SU-DHL-6 (cell line): Measurements from ENCODE around the gene FAM163B.

Experiments
- H2AFZ ChIP-seq: fragments of 200-600 bp; sonication (generic); 2 replicates; pipeline ENCODE4 v1.6.1; 2014; ENCODE audit warnings: low read depth, mild to moderate bottlenecking, moderate library complexity, mixed read lengths, antibody characterized with exemption, low read length; ENCODE audit not compliant: severe bottlenecking
- H3F3A ChIP-seq: fragments of 200-600 bp; shearing (Covaris generic); 2 replicates; pipeline ENCODE4 v1.6.0; 2016; ENCODE audit warnings: antibody characterized with exemption, mild to moderate bottlenecking; ENCODE audit not compliant: insufficient read depth
- H3K27ac ChIP-seq: fragments of 200-600 bp; sonication (generic); 2 replicates; pipeline ENCODE4 v1.5.1; 2016; ENCODE audit warnings: low read depth, mild to moderate bottlenecking, low read length, moderate library complexity, mixed read lengths
- H3K27me3 ChIP-seq: fragments of 200-600 bp; sonication (generic), shearing (Covaris generic); 2 replicates; pipeline ENCODE4 v1.6.0; 2014; ENCODE audit warnings: mild to moderate bottlenecking, low read length
- H3K36me3 ChIP-seq: fragments of 200-600 bp; sonication (generic); 2 replicates; pipeline ENCODE4 v1.6.1; 2014; ENCODE audit warnings: mild to moderate bottlenecking, low read length, mixed read lengths
- H3K4me2 ChIP-seq: fragments of 300-600, 200-600 bp; shearing (Covaris generic), sonication (generic); 2 replicates; pipeline ENCODE4 v1.6.0; 2014; ENCODE audit warnings: low read length, low read depth, mild to moderate bottlenecking; ENCODE audit not compliant: poor library complexity, severe bottlenecking
- H3K4me3 ChIP-seq: fragments of 200-600 bp; sonication (generic); 2 replicates; pipeline ENCODE4 v1.5.1; 2014; ENCODE audit warnings: antibody characterized with exemption, low read length, mild to moderate bottlenecking, mixed read lengths; ENCODE audit not compliant: insufficient read depth, poor library complexity, severe bottlenecking
- H3K79me2 ChIP-seq: fragments of 200-600 bp; sonication (generic); 2 replicates; pipeline ENCODE4 v1.6.1; 2014; ENCODE audit warnings: mild to moderate bottlenecking, low read length, moderate library complexity; ENCODE audit not compliant: insufficient read depth
- H3K9ac ChIP-seq: fragments of 200-600 bp; sonication (generic); 2 replicates; pipeline ENCODE4 v1.7.0; 2014; ENCODE audit warnings: mild to moderate bottlenecking, low read length
- H3K9me2 ChIP-seq: fragments of 200-600 bp; sonication (generic); replicated peaks from 2 replicates; pipeline ENCODE4 v1.6.1; 2014; ENCODE audit warnings: low read length; ENCODE audit not compliant: insufficient read depth
- H3K9me3 ChIP-seq: fragments of 200-600 bp; sonication (generic); 2 replicates; pipeline ENCODE4 v1.6.1; 2014; ENCODE audit warnings: low read length, mixed read lengths; ENCODE audit not compliant: insufficient read depth
- H4K20me1 ChIP-seq: fragments of 200-600 bp; sonication (generic); 2 replicates; pipeline ENCODE4 v1.6.1; 2014; ENCODE audit warnings: low read depth, mild to moderate bottlenecking, antibody characterized with exemption, low read length, moderate library complexity, mixed read lengths
- EZH2phosphoT487 ChIP-seq: fragments of 200-600 bp; sonication (generic), shearing (Covaris generic); conservative IDR thresholded peaks from 2 replicates; pipeline ENCODE4 v1.6.1; 2018; ENCODE audit warnings: mild to moderate bottlenecking, antibody characterized with exemption, low read length, moderate library complexity, mixed read lengths
- TF ChIP-seq, protein P1 (sequence below): fragments of 200-600 bp; sonication (generic); IDR thresholded peaks from one replicate; pipeline ENCODE4 v1.5.1; 2017; ENCODE audit warnings: antibody characterized with exemption, mild to moderate bottlenecking, low read length, moderate library complexity; ENCODE audit not compliant: insufficient read depth, poor library complexity, severe bottlenecking

Gene FAM163B

DNA sequence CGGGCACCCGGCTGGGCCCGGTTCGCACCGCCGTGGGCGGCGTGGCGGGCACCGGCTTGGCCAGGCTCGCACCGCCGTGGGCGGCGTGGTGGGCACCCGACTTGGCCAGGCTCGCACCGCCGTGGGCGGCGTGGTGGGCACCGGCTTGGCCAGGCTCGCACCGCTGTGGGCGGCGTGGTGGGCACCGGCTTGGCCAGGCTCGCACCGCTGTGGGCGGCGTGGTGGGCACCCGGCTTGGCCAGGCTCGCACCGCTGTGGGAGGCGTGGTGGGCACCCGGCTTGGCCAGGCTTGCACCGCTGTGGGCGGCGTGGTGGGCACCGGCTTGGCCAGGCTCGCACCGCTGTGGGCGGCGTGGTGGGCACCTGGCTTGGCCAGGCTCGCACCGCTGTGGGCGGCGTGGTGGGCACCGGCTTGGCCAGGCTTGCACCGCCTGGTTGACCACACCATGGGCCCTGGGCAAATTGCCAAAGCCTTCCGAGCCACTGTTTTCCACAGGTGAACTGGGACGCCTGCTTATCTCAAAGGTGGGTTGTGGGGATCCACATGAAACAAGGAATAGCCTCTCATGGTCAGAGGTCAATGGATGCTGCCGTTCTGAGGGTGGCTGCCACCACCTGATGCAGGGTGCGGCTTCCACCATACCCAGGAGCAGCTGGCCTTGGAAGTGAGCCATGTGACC is 46.4 kb downstream of the FAM163B start:
- Histone ChIP-seq H3K27ac (no peak overlapping the region), H3K4me2 (no peak overlapping the region), H3K9me2 (no peaks in the 10 kb centered on the region), H3F3A (no peaks in the 10 kb centered on the region), H3K4me3 (no peak overlapping the region), H3K36me3 (no peaks in the 10 kb centered on the region), H4K20me1 (no peaks in the 10 kb centered on the region), H3K9me3 (no peaks in the 10 kb centered on the region), H3K79me2 (no peaks in the 10 kb centered on the region), H3K27me3 (no peaks in the 10 kb centered on the region), H2AFZ (no peak overlapping the region), H3K9ac (no peak overlapping the region)
- no peak for TF ChIP-seq EZH2phosphoT487
- TF ChIP-seq, protein P1, sequence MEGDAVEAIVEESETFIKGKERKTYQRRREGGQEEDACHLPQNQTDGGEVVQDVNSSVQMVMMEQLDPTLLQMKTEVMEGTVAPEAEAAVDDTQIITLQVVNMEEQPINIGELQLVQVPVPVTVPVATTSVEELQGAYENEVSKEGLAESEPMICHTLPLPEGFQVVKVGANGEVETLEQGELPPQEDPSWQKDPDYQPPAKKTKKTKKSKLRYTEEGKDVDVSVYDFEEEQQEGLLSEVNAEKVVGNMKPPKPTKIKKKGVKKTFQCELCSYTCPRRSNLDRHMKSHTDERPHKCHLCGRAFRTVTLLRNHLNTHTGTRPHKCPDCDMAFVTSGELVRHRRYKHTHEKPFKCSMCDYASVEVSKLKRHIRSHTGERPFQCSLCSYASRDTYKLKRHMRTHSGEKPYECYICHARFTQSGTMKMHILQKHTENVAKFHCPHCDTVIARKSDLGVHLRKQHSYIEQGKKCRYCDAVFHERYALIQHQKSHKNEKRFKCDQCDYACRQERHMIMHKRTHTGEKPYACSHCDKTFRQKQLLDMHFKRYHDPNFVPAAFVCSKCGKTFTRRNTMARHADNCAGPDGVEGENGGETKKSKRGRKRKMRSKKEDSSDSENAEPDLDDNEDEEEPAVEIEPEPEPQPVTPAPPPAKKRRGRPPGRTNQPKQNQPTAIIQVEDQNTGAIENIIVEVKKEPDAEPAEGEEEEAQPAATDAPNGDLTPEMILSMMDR = no peak

DNA sequence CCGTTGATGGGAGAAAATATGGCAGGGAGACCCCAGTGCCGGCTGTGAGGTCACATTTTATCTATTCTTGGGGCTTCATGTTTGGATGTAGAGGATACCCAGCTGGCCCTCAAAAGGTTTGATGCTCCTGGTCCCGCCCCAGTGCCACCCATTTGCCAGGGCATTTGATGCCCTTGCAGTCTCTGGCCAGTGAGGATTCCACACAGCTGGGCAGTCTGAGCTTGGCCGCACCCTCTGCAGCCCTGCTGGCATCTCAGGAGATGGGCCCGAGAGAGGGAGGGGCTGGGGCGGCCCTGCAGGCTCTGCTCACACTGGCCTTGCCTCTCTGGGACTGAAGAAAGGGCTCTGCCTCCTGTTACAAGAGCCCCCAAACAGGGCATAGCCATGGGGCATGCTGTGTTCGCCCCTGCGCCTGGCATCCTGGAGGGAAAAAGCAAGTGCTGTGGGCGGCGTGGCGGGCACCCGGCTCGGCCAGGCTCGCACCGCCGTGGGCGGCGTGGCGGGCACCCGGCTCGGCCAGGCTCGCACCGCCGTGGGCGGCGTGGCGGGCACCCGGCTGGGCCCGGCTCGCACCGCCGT is 47.1 kb downstream of the FAM163B start:
- Histone ChIP-seq H3K4me3 (no peak overlapping the region), H4K20me1 (no peaks in the 10 kb centered on the region), H2AFZ (no peak overlapping the region), H3K9me2 (no peaks in the 10 kb centered on the region), H3K27ac (no peak overlapping the region), H3K9me3 (no peaks in the 10 kb centered on the region), H3K79me2 (no peaks in the 10 kb centered on the region), H3K9ac (no peak overlapping the region), H3K27me3 (no peaks in the 10 kb centered on the region), H3F3A (no peaks in the 10 kb centered on the region), H3K36me3 (no peaks in the 10 kb centered on the region), H3K4me2 (no peak overlapping the region)
- TF ChIP-seq, protein P1 = no peak
- no peak for TF ChIP-seq EZH2phosphoT487

DNA sequence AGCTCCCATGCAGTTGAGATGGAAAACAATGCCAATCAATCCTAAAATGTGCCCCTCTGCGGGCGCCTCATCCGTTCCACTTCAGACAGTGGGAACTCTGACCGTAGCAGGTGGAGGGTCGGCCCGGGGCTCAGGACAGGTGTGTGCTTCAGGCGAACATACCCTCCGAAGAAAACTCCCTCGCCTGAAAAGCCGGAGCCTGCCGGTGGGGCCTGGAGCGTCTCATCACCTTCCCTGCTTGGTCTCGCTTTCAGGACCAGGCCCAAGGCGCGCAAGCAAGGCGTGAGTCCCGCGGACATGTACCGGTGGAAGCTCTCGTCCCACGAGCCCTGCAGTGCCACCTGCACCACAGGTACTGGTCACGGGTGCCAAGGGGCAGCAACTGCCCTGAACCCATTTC is 48.2 kb downstream of the FAM163B start:
- no peaks in the 10 kb centered on the region for H4K20me1 ChIP-seq
- no peaks in the 10 kb centered on the region for H3K36me3 ChIP-seq
- no peaks in the 10 kb centered on the region for H3F3A ChIP-seq
- no peaks in the 10 kb centered on the region for H3K79me2 ChIP-seq
- H3K9me3 ChIP-seq = no peaks in the 10 kb centered on the region
- TF ChIP-seq EZH2phosphoT487 = no peak
- TF ChIP-seq, protein P1 = no peak
- H3K9me2 ChIP-seq = no peaks in the 10 kb centered on the region
- no peak overlapping the region for H3K9ac ChIP-seq
- H3K27ac ChIP-seq = no peak overlapping the region
- no peak overlapping the region for H3K4me2 ChIP-seq
- H2AFZ ChIP-seq = no peak overlapping the region
- H3K27me3 ChIP-seq = no peaks in the 10 kb centered on the region
- H3K4me3 ChIP-seq = no peak overlapping the region
